A549 (cell line): ENCODE measurements around the gene LILRB2. TPM values are rescaled to one million over a fixed set of nuclear protein-coding genes. Genes with fewer than 3 reads are reported as not detected.
"Not testable (repeated sequence)": the region's sequence is repeated elsewhere in the genome, so short reads cannot be mapped to it uniquely, and the experiment has no call there.

Source experiments
- ATAC-seq, 2 experiments: fragments of 200-7000 bp in 1 of 2; fragments of >200 bp in 1 of 2; cut with Nextera tagmentation in 1 of 2; cut with Tn5 transposase in 1 of 2; 3 replicates each; pipeline versions ENCODE4 v1.8.0 to v1.9.1; 2018 to 2020; ENCODE audit warnings: mild to moderate bottlenecking in 1 of 2, moderate library complexity in 1 of 2
- CTCF ChIA-PET: fragments of 300-600 bp; sonication (Branson Sonifier 250); formaldehyde crosslinking; extraction: SDS; loops from one replicate; lab custom pipeline; 2021; ENCODE audit warnings: antibody characterized with exemption, inconsistent platforms; lab: Yijun Ruan, JAX
- POLR2A ChIA-PET: fragments of 350-600 bp; formaldehyde crosslinking; extraction: SDS; loops from one replicate; lab custom pipeline; 2021; ENCODE audit warnings: antibody characterized with exemption, inconsistent platforms; lab: Yijun Ruan, JAX
- DNase-seq, 2 experiments: peaks; one replicate each; pipeline versions ENCODE4 v3.0.0 to v3.0.0-alpha.2; 2011 to 2016; ENCODE audit warnings: low read depth in 1 of 2, low spot score in 1 of 2
- FAIRE-seq: peaks from 2 replicates; lab custom pipeline; 2011; peaks lifted over from hg19 to GRCh38; lab: Jason Lieb, UNC
- H3K27ac ChIP-seq, 2 experiments: fragments of >200 bp; sonication (Bioruptor Twin); formaldehyde crosslinking; 3 replicates each; pipeline ENCODE4 v1.5.1; 2016 to 2017
- H3K4me1 ChIP-seq: fragments of >200 bp; sonication (Bioruptor Twin); formaldehyde crosslinking; 3 replicates; pipeline ENCODE4 v1.6.1; 2016
- H3K4me2 ChIP-seq: fragments of >200 bp; sonication (Bioruptor Twin); formaldehyde crosslinking; 3 replicates; pipeline ENCODE4 v1.6.1; 2016
- H3K4me3 ChIP-seq: fragments of >200 bp; sonication (Bioruptor Twin); formaldehyde crosslinking; 3 replicates; pipeline ENCODE4 v1.5.1; 2016
- H3K9me3 ChIP-seq: fragments of >200 bp; sonication (Bioruptor Twin); formaldehyde crosslinking; 3 replicates; pipeline ENCODE4 v1.6.1; 2016
- CEBPB ChIP-seq, 2 experiments: fragments of >200 bp in 1 of 2; sonication (Bioruptor Twin) in 1 of 2; formaldehyde crosslinking in 1 of 2; IDR thresholded peaks; 2 replicates each; pipeline ENCODE4 v1.6.1; 2012 to 2016
- CHD2 ChIP-seq: fragments of 150-350 bp; IDR thresholded peaks from 2 replicates; pipeline ENCODE4 v1.6.1; 2014; ENCODE audit warnings: low read length; ENCODE audit not compliant: partially characterized antibody
- CTCF ChIP-seq: fragments of >200 bp; sonication (Bioruptor Twin); formaldehyde crosslinking; IDR thresholded peaks from 3 replicates; pipeline ENCODE4 v1.5.1; 2016
- EHF ChIP-seq: fragments of 250-450 bp; sonication (Bioruptor Pico); IDR thresholded peaks from 2 replicates; pipeline ENCODE4 v1.5.0; 2020; ENCODE audit warnings: mild to moderate bottlenecking
- ESRRA ChIP-seq: fragments of 150-350 bp; IDR thresholded peaks from 2 replicates; pipeline ENCODE4 v1.6.1; 2014; ENCODE audit warnings: mild to moderate bottlenecking, low read length, borderline replicate concordance
- FOSL2 ChIP-seq, 2 experiments: fragments of 450-650 bp in 1 of 2; fragments of >200 bp in 1 of 2; sonication (Bioruptor Twin) in 1 of 2; formaldehyde crosslinking; IDR thresholded peaks; 2 replicates each; pipeline versions ENCODE4 v1.5.0 to v1.6.1; 2016 to 2020; ENCODE audit warnings: mild to moderate bottlenecking in 1 of 2, moderate library complexity in 1 of 2
- GATA3 ChIP-seq: IDR thresholded peaks from 2 replicates; pipeline ENCODE4 v1.6.1; 2012; ENCODE audit warnings: borderline replicate concordance
- HEYL ChIP-seq: fragments of 250-450 bp; sonication (Bioruptor Pico); IDR thresholded peaks from 2 replicates; pipeline ENCODE4 v1.8.0; 2021; ENCODE audit warnings: mild to moderate bottlenecking, moderate library complexity
- HOXB13 ChIP-seq: fragments of 250-450 bp; sonication (Bioruptor Pico); IDR thresholded peaks from 2 replicates; pipeline ENCODE4 v1.5.0; 2020; ENCODE audit warnings: low read depth, mild to moderate bottlenecking, moderate library complexity
- MAFK ChIP-seq: fragments of 450-650 bp; IDR thresholded peaks from 2 replicates; pipeline ENCODE4 v1.6.1; 2014; ENCODE audit not compliant: partially characterized antibody
- MAZ ChIP-seq: fragments of 150-350 bp; IDR thresholded peaks from 2 replicates; pipeline ENCODE4 v1.6.1; 2014; ENCODE audit warnings: antibody characterized with exemption, low read depth, low read length, borderline replicate concordance
- NR3C1 ChIP-seq: fragments of >200 bp; sonication (Bioruptor Twin); formaldehyde crosslinking; IDR thresholded peaks from 3 replicates; pipeline ENCODE4 v1.6.1; 2017
- PBX3 ChIP-seq: IDR thresholded peaks from 2 replicates; pipeline ENCODE4 v1.6.1; 2012
- POLR2A ChIP-seq: IDR thresholded peaks from 2 replicates; pipeline ENCODE4 v1.6.1; 2012; ENCODE audit warnings: mild to moderate bottlenecking, low read length
- POLR2AphosphoS2 ChIP-seq: conservative IDR thresholded peaks from 2 replicates; pipeline ENCODE4 v1.6.1; 2012; ENCODE audit warnings: low read length, improper control_type of control experiment, inconsistent platforms
- RCOR1 ChIP-seq: fragments of 150-350 bp; IDR thresholded peaks from 2 replicates; pipeline ENCODE4 v1.6.1; 2014; ENCODE audit warnings: antibody characterized with exemption, low read length, low read depth
- SREBF2 ChIP-seq: fragments of 450-650 bp; IDR thresholded peaks from 2 replicates; pipeline ENCODE4 v1.6.1; 2014; ENCODE audit warnings: mild to moderate bottlenecking, moderate library complexity
- TP53 ChIP-seq: fragments of 250-450 bp; sonication (Bioruptor Pico); IDR thresholded peaks from 2 replicates; pipeline ENCODE4 v1.5.0; 2021; ENCODE audit warnings: mild to moderate bottlenecking, moderate library complexity
- USF2 ChIP-seq: fragments of 450-650 bp; IDR thresholded peaks from 2 replicates; pipeline ENCODE4 v1.6.1; 2014; ENCODE audit warnings: antibody characterized with exemption
- ZFP36 ChIP-seq: fragments of 450-650 bp; IDR thresholded peaks from 2 replicates; pipeline ENCODE4 v1.6.1; 2014; ENCODE audit warnings: borderline replicate concordance; ENCODE audit not compliant: partially characterized antibody
- ZNF302 ChIP-seq: fragments of 250-450 bp; sonication (Bioruptor Pico); IDR thresholded peaks from 2 replicates; pipeline ENCODE4 v1.9.0; 2021; ENCODE audit warnings: inconsistent platforms, mild to moderate bottlenecking, moderate library complexity
- ZSCAN20 ChIP-seq: fragments of 250-450 bp; sonication (Bioruptor Pico); IDR thresholded peaks from 2 replicates; pipeline ENCODE4 v1.8.0; 2022; ENCODE audit warnings: mild to moderate bottlenecking, moderate library complexity
- WGBS: methylation state at CpG from one replicate; pipeline ENCODE4 v1.1.6; 2017; ENCODE audit errors: missing lambda C conversion rate; 5-methylcytosine and 5-hydroxymethylcytosine counted together
- polyA plus RNA-seq, 4 experiments: library from polyadenylated mRNA; depleted of rRNA in 3 of 4; stranded (reverse); fragments of >200 nt; fragmentation: RNase III in 1 of 4; extraction: RNeasy Plus Mini Kit Qiagen cat#74134 plus additional on column Dnase treatment in 1 of 4; gene quantifications; 2 replicates in 3 of 4; 3 replicates in 1 of 4; pipeline ENCODE4 v1.2.3, GENCODE V29; 2011 to 2017
- TF ChIP-seq, protein P1 (sequence below): IDR thresholded peaks from 2 replicates; pipeline ENCODE4 v1.6.1; 2012; ENCODE audit warnings: low read depth, borderline replicate concordance
- TF ChIP-seq, protein P2 (sequence below): fragments of 250-450 bp; sonication (Bioruptor Pico); IDR thresholded peaks from 2 replicates; pipeline ENCODE4 v1.5.0; 2021; ENCODE audit warnings: mild to moderate bottlenecking, moderate library complexity, borderline replicate concordance
- TF ChIP-seq, protein P3 (sequence below): IDR thresholded peaks from 2 replicates; pipeline ENCODE4 v1.6.1; 2012

The LILRB2 gene
- polyA plus RNA-seq, 2 of the 4 experiments (the other 2 are of a cell fraction) = not detected

DNA sequence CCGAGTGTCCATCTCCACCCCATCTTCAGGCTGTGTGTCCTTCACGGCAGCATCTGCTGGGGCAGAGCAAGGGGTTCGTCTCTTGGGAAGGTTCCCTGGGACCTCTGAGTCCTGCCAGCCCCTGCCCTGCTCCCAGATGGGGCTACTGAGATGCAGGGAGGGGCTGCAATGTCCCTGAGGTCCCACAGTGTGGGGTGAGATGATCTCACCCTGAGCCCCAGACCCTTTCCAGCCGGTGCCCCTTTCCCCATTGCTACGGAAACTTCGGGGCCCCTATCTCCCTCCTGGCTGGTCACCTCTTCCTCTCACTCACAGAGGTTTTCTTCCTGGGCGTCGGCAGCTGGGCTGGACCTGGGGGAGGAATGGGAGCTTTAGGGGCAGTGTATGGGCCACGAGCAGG, 5.0 kb downstream of the LILRB2 start:
- ATAC-seq = peak in 1 of 2 experiments; percentile 12; a peak in 3 of 6 replicates
- Histone ChIP-seq H3K9me3 (no peaks in the 10 kb centered on the region), H3K4me3 (no peak overlapping the region), H3K27ac (no peak overlapping the region), H3K4me2 (no peak overlapping the region), H3K4me1 (no peaks in the 10 kb centered on the region)
- POLR2A ChIA-PET = no interaction called here
- CTCF ChIA-PET = interaction anchor here (5.4 kb wide), 1 partner anchor 10 kb away, joined by 28 read pairs; no protein-coding TSS in a partner anchor
- WGBS = 26% methylated on average over 9 of the region's 9 CpGs
- FAIRE-seq = no peak
- no peak for DNase-seq
- TF ChIP-seq HEYL (no peak), HOXB13 (no peak), MAFK (no peak), FOSL2 (IDR thresholded peaks at IDR 0.05) (no peak), FOSL2 (CRISPR knock-in tag; IDR thresholded peaks at IDR 0.05) (no peak), ZSCAN20 (CRISPR knock-in tag) (no peak), CEBPB (IDR thresholded peaks at IDR 0.05) (no peak), PBX3 (no peak), NR3C1 (no peak), POLR2A (no peak), POLR2AphosphoS2 (no peak), GATA3 (no peak), ZNF302 (CRISPR knock-in tag) (no peak), CHD2 (no peak), USF2 (no peak), RCOR1 (no peak), SREBF2 (no peak)
- TF ChIP-seq, protein P1, sequence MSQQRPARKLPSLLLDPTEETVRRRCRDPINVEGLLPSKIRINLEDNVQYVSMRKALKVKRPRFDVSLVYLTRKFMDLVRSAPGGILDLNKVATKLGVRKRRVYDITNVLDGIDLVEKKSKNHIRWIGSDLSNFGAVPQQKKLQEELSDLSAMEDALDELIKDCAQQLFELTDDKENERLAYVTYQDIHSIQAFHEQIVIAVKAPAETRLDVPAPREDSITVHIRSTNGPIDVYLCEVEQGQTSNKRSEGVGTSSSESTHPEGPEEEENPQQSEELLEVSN = no peak

GRCh38 chr19:54274516-54274915, 6.4 kb downstream of the LILRB2 start:
- H3K4me2 ChIP-seq, FAIRE-seq, DNase-seq, H3K27ac ChIP-seq, ATAC-seq, H3K4me3 ChIP-seq, POLR2A ChIA-PET, H3K4me1 ChIP-seq, H3K9me3 ChIP-seq, CTCF ChIA-PET: not testable (repeated sequence)
- 30% methylated on average over 9 of the region's 9 CpGs for WGBS

DNA sequence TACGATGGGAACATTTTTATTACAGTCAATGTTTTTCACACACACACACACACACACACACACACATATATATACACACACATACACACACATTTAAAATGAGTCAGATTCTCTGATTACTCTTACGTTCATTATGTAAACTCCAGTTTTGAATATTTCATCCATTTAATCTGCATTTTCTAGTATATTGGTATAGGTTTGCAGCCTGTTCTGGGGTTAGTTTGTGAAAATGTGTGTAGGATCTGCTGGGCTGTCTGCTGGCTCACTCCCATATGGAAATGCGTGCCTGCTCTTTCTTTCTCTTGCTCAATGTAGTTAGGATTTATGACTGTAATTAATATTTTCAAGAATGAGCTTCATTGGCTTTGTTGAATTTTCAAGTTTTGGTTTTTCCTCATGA, 7.1 kb downstream of the LILRB2 start:
- Histone ChIP-seq H3K4me1 (no peaks in the 10 kb centered on the region), H3K4me3 (no peak overlapping the region), H3K4me2 (no peak overlapping the region), H3K9me3 (peaks cover 5% of the 10 kb centered on the region; the same call in 2 of the 3 replicates), H3K27ac (no peak overlapping the region)
- DNase-seq (no peak), ATAC-seq (no peak), FAIRE-seq (no peak)
- WGBS = 32% methylated on average over 3 of the region's 3 CpGs
- ChIA-PET POLR2A (no interaction called here), CTCF (no interaction called here)
- no peak for TF ChIP-seq POLR2AphosphoS2
- no peak for TF ChIP-seq CTCF
- TF ChIP-seq ESRRA = no peak
- no peak for TF ChIP-seq TP53
- no peak for TF ChIP-seq MAZ
- TF ChIP-seq ZFP36 = no peak
- TF ChIP-seq RCOR1 = no peak
- TF ChIP-seq EHF (CRISPR knock-in tag) = no peak
- TF ChIP-seq POLR2A = no peak
- TF ChIP-seq CEBPB (IDR thresholded peaks at IDR 0.05) = no peak
- TF ChIP-seq, protein P2, sequence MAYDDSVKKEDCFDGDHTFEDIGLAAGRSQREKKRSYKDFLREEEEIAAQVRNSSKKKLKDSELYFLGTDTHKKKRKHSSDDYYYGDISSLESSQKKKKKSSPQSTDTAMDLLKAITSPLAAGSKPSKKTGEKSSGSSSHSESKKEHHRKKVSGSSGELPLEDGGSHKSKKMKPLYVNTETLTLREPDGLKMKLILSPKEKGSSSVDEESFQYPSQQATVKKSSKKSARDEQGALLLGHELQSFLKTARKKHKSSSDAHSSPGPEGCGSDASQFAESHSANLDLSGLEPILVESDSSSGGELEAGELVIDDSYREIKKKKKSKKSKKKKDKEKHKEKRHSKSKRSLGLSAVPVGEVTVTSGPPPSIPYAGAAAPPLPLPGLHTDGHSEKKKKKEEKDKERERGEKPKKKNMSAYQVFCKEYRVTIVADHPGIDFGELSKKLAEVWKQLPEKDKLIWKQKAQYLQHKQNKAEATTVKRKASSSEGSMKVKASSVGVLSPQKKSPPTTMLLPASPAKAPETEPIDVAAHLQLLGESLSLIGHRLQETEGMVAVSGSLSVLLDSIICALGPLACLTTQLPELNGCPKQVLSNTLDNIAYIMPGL (CRISPR knock-in tag) = no peak
- TF ChIP-seq, protein P3, sequence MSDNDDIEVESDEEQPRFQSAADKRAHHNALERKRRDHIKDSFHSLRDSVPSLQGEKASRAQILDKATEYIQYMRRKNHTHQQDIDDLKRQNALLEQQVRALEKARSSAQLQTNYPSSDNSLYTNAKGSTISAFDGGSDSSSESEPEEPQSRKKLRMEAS = no peak

- ATAC-seq, H3K9me3 ChIP-seq, H3K4me1 ChIP-seq, H3K4me2 ChIP-seq, DNase-seq, H3K27ac ChIP-seq, POLR2A ChIA-PET, FAIRE-seq, H3K4me3 ChIP-seq: not testable (repeated sequence)
- CTCF ChIA-PET = interaction anchor here (1.4 kb wide), 1 partner anchor 119 kb away, joined by 3 read pairs; no protein-coding TSS in a partner anchor
- 44% methylated on average over 5 of the region's 5 CpGs for WGBS
Observed at GRCh38 chr19:54272181-54272580, 8.7 kb downstream of the LILRB2 start.
